Raji (cell line): ENCODE results near the gene ANKMY1.

Experiments
- POLR2A ChIP-seq: IDR thresholded peaks from 2 replicates; pipeline ENCODE4 v1.6.1; 2011; ENCODE audit warnings: low read depth, low read length, control low read depth; ENCODE audit not compliant: insufficient read depth

Gene ANKMY1

GRCh38 chr2:240446664-240447175 lies 111.1 kb downstream of the ANKMY1 start:
- no peak for TF ChIP-seq POLR2A

GRCh38 chr2:240445961-240446663 lies 111.7 kb downstream of the ANKMY1 start:
- no peak for TF ChIP-seq POLR2A

GRCh38 chr2:240444464-240444863 lies 113.3 kb downstream of the ANKMY1 start:
- no peak for TF ChIP-seq POLR2A

- TF ChIP-seq POLR2A = no peak
Measured at GRCh38 chr2:240443891-240444301, 113.9 kb downstream of the ANKMY1 start.

GRCh38 chr2:240442891-240443715 lies 114.7 kb downstream of the ANKMY1 start:
- TF ChIP-seq POLR2A = no peak

- TF ChIP-seq POLR2A = no peak
Measured at GRCh38 chr2:240441993-240442411, 115.8 kb downstream of the ANKMY1 start.

GRCh38 chr2:240441326-240441992 lies 116.3 kb downstream of the ANKMY1 start:
- TF ChIP-seq POLR2A = no peak

- no peak for TF ChIP-seq POLR2A
Measured at GRCh38 chr2:240440704-240441320, 117.0 kb downstream of the ANKMY1 start.

- no peak for TF ChIP-seq POLR2A
Measured at GRCh38 chr2:240440251-240440650, 117.5 kb downstream of the ANKMY1 start.

- TF ChIP-seq POLR2A = no peak
Measured at GRCh38 chr2:240439698-240440151, 118.1 kb downstream of the ANKMY1 start.

- TF ChIP-seq POLR2A = no peak
Measured at GRCh38 chr2:240438810-240439697, 118.7 kb downstream of the ANKMY1 start.

GRCh38 chr2:240437861-240438809 lies 119.7 kb downstream of the ANKMY1 start:
- no peak for TF ChIP-seq POLR2A

GRCh38 chr2:240437551-240437860 lies 120.3 kb downstream of the ANKMY1 start:
- no peak for TF ChIP-seq POLR2A
